ENCODE measurements around the gene METTL25B.

Gene METTL25B

DNA sequence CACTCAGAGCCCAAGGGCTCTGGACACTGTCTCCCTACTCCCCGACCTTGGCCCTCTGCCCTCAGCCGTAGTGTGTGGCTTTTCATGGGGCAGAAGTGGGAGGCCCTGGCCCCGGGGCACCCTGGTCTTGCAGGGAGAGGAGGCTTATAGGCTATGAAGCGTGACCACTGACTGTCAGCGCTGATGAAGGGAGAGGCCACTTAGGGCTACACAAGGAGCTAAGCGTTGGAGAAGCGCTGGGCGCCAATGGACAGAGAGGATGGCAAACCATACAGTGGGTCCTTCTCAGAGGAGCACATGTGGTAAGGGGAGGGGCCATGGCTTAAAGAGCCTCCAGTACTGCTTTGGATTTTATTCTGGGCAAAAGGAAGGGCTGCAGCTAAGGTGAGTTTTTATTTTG lies 30.8 kb upstream of the METTL25B start:
- Histone ChIP-seq H3K9me3 (no peaks in the 10 kb centered on the region), H3K4me3 (ENCODE audit: low read depth in 1 of 2, low read length in 1 of 2) (no peak overlapping the region), H3K27ac (no peak overlapping the region), H3K36me3 (no peaks in the 10 kb centered on the region), H3K27me3 (peaks cover 82% of the 10 kb centered on the region), H3K4me1 (ENCODE audit: control insufficient read depth in 1 of 2, insufficient read depth in 1 of 2, low read depth in 1 of 2, low read length in 1 of 2) (no peaks in the 10 kb centered on the region)
- TF ChIP-seq, protein P1, sequence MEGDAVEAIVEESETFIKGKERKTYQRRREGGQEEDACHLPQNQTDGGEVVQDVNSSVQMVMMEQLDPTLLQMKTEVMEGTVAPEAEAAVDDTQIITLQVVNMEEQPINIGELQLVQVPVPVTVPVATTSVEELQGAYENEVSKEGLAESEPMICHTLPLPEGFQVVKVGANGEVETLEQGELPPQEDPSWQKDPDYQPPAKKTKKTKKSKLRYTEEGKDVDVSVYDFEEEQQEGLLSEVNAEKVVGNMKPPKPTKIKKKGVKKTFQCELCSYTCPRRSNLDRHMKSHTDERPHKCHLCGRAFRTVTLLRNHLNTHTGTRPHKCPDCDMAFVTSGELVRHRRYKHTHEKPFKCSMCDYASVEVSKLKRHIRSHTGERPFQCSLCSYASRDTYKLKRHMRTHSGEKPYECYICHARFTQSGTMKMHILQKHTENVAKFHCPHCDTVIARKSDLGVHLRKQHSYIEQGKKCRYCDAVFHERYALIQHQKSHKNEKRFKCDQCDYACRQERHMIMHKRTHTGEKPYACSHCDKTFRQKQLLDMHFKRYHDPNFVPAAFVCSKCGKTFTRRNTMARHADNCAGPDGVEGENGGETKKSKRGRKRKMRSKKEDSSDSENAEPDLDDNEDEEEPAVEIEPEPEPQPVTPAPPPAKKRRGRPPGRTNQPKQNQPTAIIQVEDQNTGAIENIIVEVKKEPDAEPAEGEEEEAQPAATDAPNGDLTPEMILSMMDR (IDR thresholded peaks at IDR 0.05) = no peak

DNA sequence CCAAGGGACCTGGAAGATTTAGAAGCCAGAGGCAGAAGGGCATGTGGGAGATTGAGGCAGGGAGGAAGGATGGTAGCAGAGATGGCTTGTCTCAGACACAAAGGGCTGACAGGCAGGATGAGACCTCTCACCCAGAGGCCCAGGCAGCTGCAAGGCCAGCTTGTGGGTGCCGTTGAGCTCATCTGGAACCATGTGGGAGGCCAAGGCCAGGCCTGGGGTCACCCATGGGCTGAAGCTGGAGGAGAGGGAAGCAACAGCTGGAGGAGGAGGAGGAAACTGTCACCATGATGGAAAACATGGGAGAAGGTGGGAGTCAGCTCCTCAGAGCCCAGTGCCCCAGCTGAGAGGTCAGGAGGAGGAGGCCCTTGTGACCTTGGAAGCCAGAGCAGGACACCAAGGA lies 29.3 kb upstream of the METTL25B start:
- no peaks in the 10 kb centered on the region for H3K36me3 ChIP-seq
- no peaks in the 10 kb centered on the region for H3K4me1 ChIP-seq (ENCODE audit: control insufficient read depth in 1 of 2, insufficient read depth in 1 of 2, low read depth in 1 of 2, low read length in 1 of 2)
- TF ChIP-seq, protein P1 (IDR thresholded peaks at IDR 0.05) = no peak
- peaks cover 82% of the 10 kb centered on the region for H3K27me3 ChIP-seq
- no peaks in the 10 kb centered on the region for H3K9me3 ChIP-seq
- H3K4me3 ChIP-seq (ENCODE audit: low read depth in 1 of 2, low read length in 1 of 2) = no peak overlapping the region
- no peak overlapping the region for H3K27ac ChIP-seq

DNA sequence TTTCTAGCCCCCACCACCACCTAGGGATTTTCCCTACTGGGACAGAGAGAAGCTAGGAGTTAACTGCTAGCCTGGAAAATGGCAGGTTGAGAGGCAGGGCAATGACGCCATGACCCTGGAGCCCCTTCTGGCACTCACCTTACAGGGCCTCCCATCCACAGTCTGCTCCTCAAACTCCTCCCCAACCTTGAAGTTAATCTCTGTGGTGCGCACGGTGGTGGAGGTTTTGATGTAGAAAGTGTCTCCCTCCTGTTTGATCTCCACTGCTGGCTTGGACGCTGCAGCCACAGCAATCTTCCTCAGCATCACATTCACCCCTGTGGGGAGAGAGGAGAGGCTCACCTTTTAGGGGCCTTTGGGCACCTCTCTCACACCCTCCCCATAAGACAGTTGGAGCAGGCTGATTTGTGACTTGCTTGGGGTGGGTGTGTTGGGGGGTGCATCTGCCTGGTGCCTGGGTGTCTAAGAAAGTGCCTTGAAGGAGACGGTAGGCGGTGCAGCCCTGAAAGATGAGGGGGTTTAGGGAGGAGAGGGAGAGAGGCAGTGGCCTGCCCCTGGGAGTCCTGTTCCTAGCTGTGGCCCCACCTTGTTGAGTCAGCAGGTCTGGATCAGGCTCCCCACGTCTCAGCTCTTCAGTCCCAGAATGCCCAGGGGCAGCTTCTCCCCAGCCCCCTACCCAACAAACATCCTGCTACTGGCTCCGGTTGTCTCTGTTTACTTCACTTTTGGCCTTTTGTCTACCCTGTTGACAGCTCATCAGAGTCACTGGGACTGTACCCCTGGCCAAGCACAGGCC lies 27.3 kb upstream of the METTL25B start:
- Histone ChIP-seq H3K9me3 (no peaks in the 10 kb centered on the region), H3K36me3 (no peaks in the 10 kb centered on the region), H3K4me3 (ENCODE audit: low read depth in 1 of 2, low read length in 1 of 2) (no peak overlapping the region), H3K4me1 (ENCODE audit: control insufficient read depth in 1 of 2, insufficient read depth in 1 of 2, low read depth in 1 of 2, low read length in 1 of 2) (peaks cover 0 to 9% of the 10 kb centered on the region in 2 experiments), H3K27ac (no peak overlapping the region), H3K27me3 (peaks cover 93% of the 10 kb centered on the region)
- TF ChIP-seq, protein P1 (IDR thresholded peaks at IDR 0.05) = no peak

DNA sequence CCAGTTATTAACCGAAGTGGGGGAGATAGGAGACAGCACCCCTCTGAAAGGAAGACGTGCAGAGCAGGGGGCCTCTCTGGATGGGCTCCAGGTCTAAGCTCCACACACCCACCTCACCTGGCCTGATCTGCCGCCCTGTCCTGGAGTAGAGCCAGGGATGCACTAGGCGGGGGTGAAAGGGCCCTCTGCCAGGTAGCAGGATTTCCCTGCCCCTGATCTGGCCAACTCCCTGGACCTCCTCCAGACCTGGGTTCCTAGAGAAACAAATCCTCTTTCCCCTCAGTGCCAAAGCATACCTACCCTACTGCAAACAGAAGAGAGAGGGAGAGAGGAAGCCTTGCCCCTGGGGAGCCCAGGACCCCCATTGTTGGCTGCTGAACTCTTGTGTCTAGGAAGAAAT lies 24.9 kb upstream of the METTL25B start:
- no peak overlapping the region for H3K4me3 ChIP-seq (ENCODE audit: low read depth in 1 of 2, low read length in 1 of 2)
- H3K27me3 ChIP-seq = peaks cover 95% of the 10 kb centered on the region
- H3K4me1 ChIP-seq (ENCODE audit: control insufficient read depth in 1 of 2, insufficient read depth in 1 of 2, low read depth in 1 of 2, low read length in 1 of 2) = peaks cover 0 to 11% of the 10 kb centered on the region in 2 experiments
- no peak overlapping the region for H3K27ac ChIP-seq
- H3K36me3 ChIP-seq = no peaks in the 10 kb centered on the region
- H3K9me3 ChIP-seq = no peaks in the 10 kb centered on the region
- TF ChIP-seq, protein P1 (IDR thresholded peaks at IDR 0.05) = no peak

DNA sequence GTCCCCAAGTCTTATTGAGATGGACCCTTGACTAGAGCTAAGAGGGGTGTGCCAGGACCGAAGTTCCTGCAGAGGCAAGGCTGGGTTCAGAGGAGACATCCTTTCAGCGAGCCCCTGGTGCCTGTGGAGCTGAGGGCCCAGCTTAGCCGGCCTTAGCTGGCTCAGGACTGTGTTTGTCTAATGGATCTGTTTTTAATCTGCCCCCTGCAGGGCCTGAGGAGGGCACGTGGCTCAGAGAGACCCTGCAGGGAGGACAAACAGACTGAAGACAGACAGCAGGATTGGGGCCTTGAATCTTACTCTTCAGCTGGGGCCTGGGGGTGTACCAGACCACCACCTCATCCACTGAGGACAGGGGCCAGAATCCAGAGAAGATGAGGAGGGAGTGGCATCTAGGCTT lies 24.5 kb upstream of the METTL25B start:
- TF ChIP-seq, protein P1 (IDR thresholded peaks at IDR 0.05) = no peak
- no peak overlapping the region for H3K27ac ChIP-seq
- peaks cover 97% of the 10 kb centered on the region for H3K27me3 ChIP-seq
- H3K4me1 ChIP-seq (ENCODE audit: control insufficient read depth in 1 of 2, insufficient read depth in 1 of 2, low read depth in 1 of 2, low read length in 1 of 2) = peaks cover 0 to 11% of the 10 kb centered on the region in 2 experiments
- H3K4me3 ChIP-seq (ENCODE audit: low read depth in 1 of 2, low read length in 1 of 2) = no peak overlapping the region
- H3K9me3 ChIP-seq = no peaks in the 10 kb centered on the region
- H3K36me3 ChIP-seq = no peaks in the 10 kb centered on the region
